PC-3 (cell line): ENCODE measurements around the gene SF3A2.

Experiments
- CTCF ChIP-seq: fragments of 300-600 bp; sonication (generic); conservative IDR thresholded peaks from 2 replicates; pipeline ENCODE4 v1.5.1; 2017; ENCODE audit warnings: antibody characterized with exemption, low read depth, mild to moderate bottlenecking, low read length
- EZH2 ChIP-seq: fragments of 300-600 bp; sonication (generic); IDR thresholded peaks from one replicate; pipeline ENCODE4 v1.6.1; 2017; ENCODE audit warnings: antibody characterized with exemption, mild to moderate bottlenecking, low read length; ENCODE audit not compliant: unreplicated experiment
- EZH2phosphoT487 ChIP-seq: fragments of 300-600 bp; sonication (generic); IDR thresholded peaks from 2 replicates; pipeline ENCODE4 v1.6.1; 2018; ENCODE audit warnings: mild to moderate bottlenecking, antibody characterized with exemption, low read length, borderline replicate concordance

- no peak for TF ChIP-seq CTCF
- TF ChIP-seq EZH2, result no peak
- no peak for TF ChIP-seq EZH2phosphoT487
These were observed 27.6 kb upstream of the SF3A2 start for GRCh38 chr19:2208975-2209374.
